ENCODE results near the gene CMTM2. TPM values are rescaled to one million over a fixed set of nuclear protein-coding genes. Genes with fewer than 3 reads are reported as not detected.

CMTM2 gene
- total and polyA plus RNA-seq, 9 of the 15 experiments (the other 6 are each of a cell fraction or from before 2014, with no cell fraction given): not detected

DNA sequence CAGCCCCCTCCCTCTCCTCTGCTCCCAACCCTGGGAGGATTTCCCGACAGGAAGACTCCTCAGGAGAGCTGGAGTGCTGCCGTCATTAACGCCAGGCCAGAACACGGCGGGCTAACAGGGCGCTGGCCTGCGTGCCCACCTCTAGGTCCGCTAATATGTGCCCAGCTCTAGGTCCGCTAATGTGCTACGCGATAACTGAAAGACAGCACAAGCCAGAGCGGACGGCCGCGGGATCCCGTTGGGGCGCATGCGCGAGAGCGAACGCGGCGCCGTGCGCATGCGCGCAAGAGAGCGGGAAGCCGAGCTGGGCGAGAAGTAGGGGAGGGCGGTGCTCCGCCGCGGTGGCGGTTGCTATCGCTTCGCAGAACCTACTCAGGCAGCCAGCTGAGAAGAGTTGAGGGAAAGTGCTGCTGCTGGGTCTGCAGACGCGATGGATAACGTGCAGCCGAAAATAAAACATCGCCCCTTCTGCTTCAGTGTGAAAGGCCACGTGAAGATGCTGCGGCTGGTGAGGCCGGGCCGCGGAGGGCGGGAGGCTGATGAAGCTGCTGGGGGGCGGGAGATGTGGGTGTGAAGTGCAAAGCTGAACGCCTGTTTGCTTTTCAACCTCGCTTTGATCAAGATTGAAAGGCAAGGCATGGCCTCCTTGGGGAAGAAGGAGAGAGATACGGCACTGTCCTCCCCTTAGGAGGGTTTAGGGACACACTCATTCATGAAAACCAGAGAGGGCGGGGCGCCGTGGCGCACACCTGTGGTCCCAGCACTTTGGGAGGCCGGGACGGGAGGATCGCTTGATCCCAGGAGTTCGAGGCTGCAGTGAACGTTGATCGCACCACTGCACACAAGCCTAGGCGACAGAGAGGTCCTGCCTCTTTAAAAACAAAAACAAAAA is 26.7 kb upstream of the CMTM2 start, which contains the start of gene CKLF (continued):
- TF ChIP-seq, protein P1, sequence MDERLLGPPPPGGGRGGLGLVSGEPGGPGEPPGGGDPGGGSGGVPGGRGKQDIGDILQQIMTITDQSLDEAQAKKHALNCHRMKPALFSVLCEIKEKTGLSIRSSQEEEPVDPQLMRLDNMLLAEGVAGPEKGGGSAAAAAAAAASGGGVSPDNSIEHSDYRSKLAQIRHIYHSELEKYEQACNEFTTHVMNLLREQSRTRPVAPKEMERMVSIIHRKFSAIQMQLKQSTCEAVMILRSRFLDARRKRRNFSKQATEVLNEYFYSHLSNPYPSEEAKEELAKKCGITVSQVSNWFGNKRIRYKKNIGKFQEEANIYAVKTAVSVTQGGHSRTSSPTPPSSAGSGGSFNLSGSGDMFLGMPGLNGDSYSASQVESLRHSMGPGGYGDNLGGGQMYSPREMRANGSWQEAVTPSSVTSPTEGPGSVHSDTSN (CRISPR knock-in tag; IDR thresholded peaks at IDR 0.05; ENCODE audit: low read depth): no peak
- TF ChIP-seq, protein P1 (tag; conservative IDR thresholded peaks at IDR 0.05; ENCODE audit: low read depth): no peak
- TF ChIP-seq SMARCE1 (IDR thresholded peaks at IDR 0.05): peak; percentile 68
- TF ChIP-seq, protein P2, sequence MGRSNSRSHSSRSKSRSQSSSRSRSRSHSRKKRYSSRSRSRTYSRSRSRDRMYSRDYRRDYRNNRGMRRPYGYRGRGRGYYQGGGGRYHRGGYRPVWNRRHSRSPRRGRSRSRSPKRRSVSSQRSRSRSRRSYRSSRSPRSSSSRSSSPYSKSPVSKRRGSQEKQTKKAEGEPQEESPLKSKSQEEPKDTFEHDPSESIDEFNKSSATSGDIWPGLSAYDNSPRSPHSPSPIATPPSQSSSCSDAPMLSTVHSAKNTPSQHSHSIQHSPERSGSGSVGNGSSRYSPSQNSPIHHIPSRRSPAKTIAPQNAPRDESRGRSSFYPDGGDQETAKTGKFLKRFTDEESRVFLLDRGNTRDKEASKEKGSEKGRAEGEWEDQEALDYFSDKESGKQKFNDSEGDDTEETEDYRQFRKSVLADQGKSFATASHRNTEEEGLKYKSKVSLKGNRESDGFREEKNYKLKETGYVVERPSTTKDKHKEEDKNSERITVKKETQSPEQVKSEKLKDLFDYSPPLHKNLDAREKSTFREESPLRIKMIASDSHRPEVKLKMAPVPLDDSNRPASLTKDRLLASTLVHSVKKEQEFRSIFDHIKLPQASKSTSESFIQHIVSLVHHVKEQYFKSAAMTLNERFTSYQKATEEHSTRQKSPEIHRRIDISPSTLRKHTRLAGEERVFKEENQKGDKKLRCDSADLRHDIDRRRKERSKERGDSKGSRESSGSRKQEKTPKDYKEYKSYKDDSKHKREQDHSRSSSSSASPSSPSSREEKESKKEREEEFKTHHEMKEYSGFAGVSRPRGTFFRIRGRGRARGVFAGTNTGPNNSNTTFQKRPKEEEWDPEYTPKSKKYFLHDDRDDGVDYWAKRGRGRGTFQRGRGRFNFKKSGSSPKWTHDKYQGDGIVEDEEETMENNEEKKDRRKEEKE (IDR thresholded peaks at IDR 0.05; ENCODE audit: borderline replicate concordance in 1 of 2, control insufficient read depth in 1 of 2, low read depth in 2 of 2, low read length in 1 of 2): no peak
- TF ChIP-seq, protein P3, sequence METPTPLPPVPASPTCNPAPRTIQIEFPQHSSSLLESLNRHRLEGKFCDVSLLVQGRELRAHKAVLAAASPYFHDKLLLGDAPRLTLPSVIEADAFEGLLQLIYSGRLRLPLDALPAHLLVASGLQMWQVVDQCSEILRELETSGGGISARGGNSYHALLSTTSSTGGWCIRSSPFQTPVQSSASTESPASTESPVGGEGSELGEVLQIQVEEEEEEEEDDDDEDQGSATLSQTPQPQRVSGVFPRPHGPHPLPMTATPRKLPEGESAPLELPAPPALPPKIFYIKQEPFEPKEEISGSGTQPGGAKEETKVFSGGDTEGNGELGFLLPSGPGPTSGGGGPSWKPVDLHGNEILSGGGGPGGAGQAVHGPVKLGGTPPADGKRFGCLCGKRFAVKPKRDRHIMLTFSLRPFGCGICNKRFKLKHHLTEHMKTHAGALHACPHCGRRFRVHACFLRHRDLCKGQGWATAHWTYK (CRISPR knock-in tag; IDR thresholded peaks at IDR 0.05): no peak; the same call in 1 of the 2 replicates
- TF ChIP-seq ETV5 (CRISPR knock-in tag; IDR thresholded peaks at IDR 0.05; ENCODE audit: low read depth): peak; percentile 62; the same call in 1 of the 2 replicates
- peak; percentile 95 for TF ChIP-seq HDAC2 (IDR thresholded peaks at IDR 0.05)
- TF ChIP-seq IRF2 (CRISPR knock-in tag; IDR thresholded peaks at IDR 0.05): peak; percentile 83; the same call in 1 of the 2 replicates
- TF ChIP-seq ZNF239 (CRISPR knock-in tag; IDR thresholded peaks at IDR 0.05): no peak
- TF ChIP-seq TBL1XR1 (IDR thresholded peaks at IDR 0.05; ENCODE audit: low read length in 2 of 2): peak in 1 of 2 experiments; percentile 8; a peak in 1 of 4 replicates
- TF ChIP-seq, protein P4, sequence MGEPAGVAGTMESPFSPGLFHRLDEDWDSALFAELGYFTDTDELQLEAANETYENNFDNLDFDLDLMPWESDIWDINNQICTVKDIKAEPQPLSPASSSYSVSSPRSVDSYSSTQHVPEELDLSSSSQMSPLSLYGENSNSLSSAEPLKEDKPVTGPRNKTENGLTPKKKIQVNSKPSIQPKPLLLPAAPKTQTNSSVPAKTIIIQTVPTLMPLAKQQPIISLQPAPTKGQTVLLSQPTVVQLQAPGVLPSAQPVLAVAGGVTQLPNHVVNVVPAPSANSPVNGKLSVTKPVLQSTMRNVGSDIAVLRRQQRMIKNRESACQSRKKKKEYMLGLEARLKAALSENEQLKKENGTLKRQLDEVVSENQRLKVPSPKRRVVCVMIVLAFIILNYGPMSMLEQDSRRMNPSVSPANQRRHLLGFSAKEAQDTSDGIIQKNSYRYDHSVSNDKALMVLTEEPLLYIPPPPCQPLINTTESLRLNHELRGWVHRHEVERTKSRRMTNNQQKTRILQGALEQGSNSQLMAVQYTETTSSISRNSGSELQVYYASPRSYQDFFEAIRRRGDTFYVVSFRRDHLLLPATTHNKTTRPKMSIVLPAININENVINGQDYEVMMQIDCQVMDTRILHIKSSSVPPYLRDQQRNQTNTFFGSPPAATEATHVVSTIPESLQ (CRISPR knock-in tag; IDR thresholded peaks at IDR 0.05): peak; percentile 97; the same call in 1 of the 2 replicates
- TF ChIP-seq NONO (IDR thresholded peaks at IDR 0.05; ENCODE audit: low read depth in 2 of 2, low read length in 1 of 2): no peak
- TF ChIP-seq, protein P5, sequence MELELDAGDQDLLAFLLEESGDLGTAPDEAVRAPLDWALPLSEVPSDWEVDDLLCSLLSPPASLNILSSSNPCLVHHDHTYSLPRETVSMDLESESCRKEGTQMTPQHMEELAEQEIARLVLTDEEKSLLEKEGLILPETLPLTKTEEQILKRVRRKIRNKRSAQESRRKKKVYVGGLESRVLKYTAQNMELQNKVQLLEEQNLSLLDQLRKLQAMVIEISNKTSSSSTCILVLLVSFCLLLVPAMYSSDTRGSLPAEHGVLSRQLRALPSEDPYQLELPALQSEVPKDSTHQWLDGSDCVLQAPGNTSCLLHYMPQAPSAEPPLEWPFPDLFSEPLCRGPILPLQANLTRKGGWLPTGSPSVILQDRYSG (tag; conservative IDR thresholded peaks at IDR 0.05; ENCODE audit: low read depth): 0 out of 2 replicates have a peak, but pooled peaks have one; percentile 43

Measured in K562 (cell line).